Activated T-helper 17 cell treated with anti-CD3 and anti-CD28 coated beads, Interleukin-2, amount 50 U/mL, for 72 hours (primary cell): ENCODE data around the gene GALNTL6. TPM values are rescaled to one million over a fixed set of nuclear protein-coding genes. Genes with fewer than 3 reads are reported as not detected.

Source experiments
- ATAC-seq: fragments of 150-1000 bp; cut with Tn5 transposase; replicated peaks from 2 replicates; pipeline ENCODE4 v1.10.0; 2021; ENCODE audit warnings: mild to moderate bottlenecking, moderate library complexity
- H3K27ac Mint-ChIP-seq: one replicate; pipeline ENCODE4 v1.8.0; 2022; ENCODE audit warnings: mixed read lengths
- H3K27me3 Mint-ChIP-seq: one replicate; pipeline ENCODE4 v1.8.0; 2022; ENCODE audit warnings: mixed read lengths
- H3K36me3 Mint-ChIP-seq: one replicate; pipeline ENCODE4 v1.8.0; 2022; ENCODE audit warnings: low read depth, mild to moderate bottlenecking, mixed read lengths
- H3K4me1 Mint-ChIP-seq: one replicate; pipeline ENCODE4 v1.8.0; 2022; ENCODE audit warnings: mixed read lengths
- H3K4me3 Mint-ChIP-seq: one replicate; pipeline ENCODE4 v1.8.0; 2022; ENCODE audit warnings: mild to moderate bottlenecking, mixed read lengths
- H3K9me3 Mint-ChIP-seq: one replicate; pipeline ENCODE4 v1.8.0; 2022; ENCODE audit warnings: mixed read lengths
- total RNA-seq, 2 donors: library from RNA; stranded (reverse); gene quantifications; one replicate each; pipeline ENCODE4 v1.2.3, GENCODE V29; 2022

GALNTL6 gene
- total RNA-seq, 2 donors from 2014 or later = not detected

GRCh38 chr4:172142281-172142741 is 329.1 kb downstream of the GALNTL6 start:
- H3K27ac Mint-ChIP-seq = no peak overlapping the region
- H3K9me3 Mint-ChIP-seq = peaks cover 5% of the 10 kb centered on the region
- H3K27me3 Mint-ChIP-seq = no peaks in the 10 kb centered on the region
- H3K36me3 Mint-ChIP-seq = no peaks in the 10 kb centered on the region
- ATAC-seq = no peak
- H3K4me3 Mint-ChIP-seq = no peak overlapping the region
- H3K4me1 Mint-ChIP-seq = no peaks in the 10 kb centered on the region

DNA sequence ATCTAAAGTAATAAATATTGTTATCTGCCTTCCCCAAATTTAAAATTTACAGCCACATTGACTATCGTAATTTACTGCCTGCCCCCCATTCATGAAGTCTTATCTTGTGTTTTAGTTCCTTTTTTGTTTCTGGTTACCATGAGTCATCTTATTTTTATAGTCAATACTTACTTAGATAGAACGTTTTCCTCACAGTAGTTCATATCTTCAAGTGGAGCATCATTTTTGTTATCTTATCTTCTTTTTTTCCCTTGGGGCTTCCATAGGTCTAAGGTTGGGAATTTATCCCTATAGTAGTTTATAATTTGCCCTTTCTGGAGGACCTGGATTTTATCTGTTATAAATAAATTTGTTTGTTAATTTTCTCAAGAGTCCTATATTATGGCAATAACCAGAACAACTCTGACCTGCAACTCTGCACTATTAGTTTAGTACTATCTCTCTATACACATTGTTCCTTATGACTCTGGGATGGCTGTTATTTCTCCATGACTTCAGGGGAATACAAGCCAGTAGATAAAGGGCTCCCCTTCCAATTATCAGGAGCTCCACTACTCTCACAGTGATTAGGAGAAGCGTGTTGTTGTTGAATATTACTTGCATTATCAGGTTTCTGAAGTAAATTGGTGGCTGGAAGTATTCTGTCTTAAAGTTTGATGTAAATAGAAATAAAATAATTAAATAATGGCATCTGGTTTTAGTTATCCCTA is 330.6 kb downstream of the GALNTL6 start:
- H3K9me3 Mint-ChIP-seq = peaks cover 5% of the 10 kb centered on the region
- no peaks in the 10 kb centered on the region for H3K4me1 Mint-ChIP-seq
- no peak for ATAC-seq

GRCh38 chr4:172147687-172148086 is 334.5 kb downstream of the GALNTL6 start:
- H3K4me1 Mint-ChIP-seq = no peaks in the 10 kb centered on the region
- no peak overlapping the region for H3K4me3 Mint-ChIP-seq
- no peaks in the 10 kb centered on the region for H3K27me3 Mint-ChIP-seq
- no peaks in the 10 kb centered on the region for H3K36me3 Mint-ChIP-seq
- ATAC-seq = no peak
- H3K9me3 Mint-ChIP-seq = peaks cover 12% of the 10 kb centered on the region
- no peak overlapping the region for H3K27ac Mint-ChIP-seq

More for the DNA sequence above, 330.6 kb downstream of the GALNTL6 start:
- Mint-ChIP-seq H3K27ac (no peak overlapping the region), H3K27me3 (no peaks in the 10 kb centered on the region), H3K36me3 (no peaks in the 10 kb centered on the region), H3K4me3 (no peak overlapping the region)

- Mint-ChIP-seq H3K4me1 (no peaks in the 10 kb centered on the region), H3K27me3 (no peaks in the 10 kb centered on the region), H3K9me3 (peaks cover 7% of the 10 kb centered on the region), H3K36me3 (no peaks in the 10 kb centered on the region), H3K27ac (no peak overlapping the region), H3K4me3 (no peak overlapping the region)
- ATAC-seq = no peak
Observed at GRCh38 chr4:172149329-172149728, 336.1 kb downstream of the GALNTL6 start.

GRCh38 chr4:172152284-172152683 is 339.1 kb downstream of the GALNTL6 start:
- Mint-ChIP-seq H3K4me3 (no peak overlapping the region), H3K4me1 (no peaks in the 10 kb centered on the region), H3K27me3 (no peaks in the 10 kb centered on the region), H3K27ac (no peak overlapping the region), H3K9me3 (peaks cover 11% of the 10 kb centered on the region), H3K36me3 (no peaks in the 10 kb centered on the region)
- ATAC-seq = no peak

GRCh38 chr4:172153719-172154118 is 340.5 kb downstream of the GALNTL6 start:
- Mint-ChIP-seq H3K27me3 (no peaks in the 10 kb centered on the region), H3K4me3 (no peak overlapping the region), H3K36me3 (no peaks in the 10 kb centered on the region), H3K27ac (no peak overlapping the region), H3K9me3 (peaks cover 11% of the 10 kb centered on the region), H3K4me1 (no peaks in the 10 kb centered on the region)
- ATAC-seq = no peak

DNA sequence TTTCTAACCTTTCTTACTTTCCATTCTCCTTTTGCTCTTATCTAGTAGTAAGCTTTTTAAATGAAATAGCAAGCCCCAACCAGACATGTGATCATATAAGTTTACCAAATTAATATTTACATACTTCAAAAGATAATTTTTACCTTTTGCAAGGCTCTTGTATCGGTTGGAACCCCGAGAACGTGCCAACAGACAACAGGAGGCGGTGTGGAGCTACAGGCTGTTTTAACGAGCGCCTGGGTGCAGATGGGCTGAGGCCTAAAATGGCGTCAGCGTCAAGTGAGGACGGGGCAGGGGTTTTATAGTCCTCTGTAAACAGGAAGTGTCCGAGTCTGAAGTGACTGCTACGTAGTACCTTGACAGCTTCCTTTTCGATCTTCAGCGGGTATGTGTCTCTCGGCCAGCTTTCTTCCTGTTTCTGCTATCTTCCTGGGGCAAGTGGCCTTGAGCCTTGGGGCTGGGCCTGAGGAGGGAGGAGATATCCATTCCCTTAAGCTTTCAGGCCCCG is 342.7 kb downstream of the GALNTL6 start:
- H3K27ac Mint-ChIP-seq = no peak overlapping the region
- ATAC-seq = no peak
- no peak overlapping the region for H3K4me3 Mint-ChIP-seq
- H3K27me3 Mint-ChIP-seq = no peaks in the 10 kb centered on the region
- no peaks in the 10 kb centered on the region for H3K4me1 Mint-ChIP-seq
- no peaks in the 10 kb centered on the region for H3K36me3 Mint-ChIP-seq
- peaks cover 12% of the 10 kb centered on the region for H3K9me3 Mint-ChIP-seq

GRCh38 chr4:172157946-172158345 is 344.7 kb downstream of the GALNTL6 start:
- H3K27me3 Mint-ChIP-seq = no peaks in the 10 kb centered on the region
- no peak overlapping the region for H3K4me3 Mint-ChIP-seq
- H3K9me3 Mint-ChIP-seq = peaks cover 15% of the 10 kb centered on the region
- no peak overlapping the region for H3K27ac Mint-ChIP-seq
- no peaks in the 10 kb centered on the region for H3K36me3 Mint-ChIP-seq
- no peaks in the 10 kb centered on the region for H3K4me1 Mint-ChIP-seq
- no peak for ATAC-seq

DNA sequence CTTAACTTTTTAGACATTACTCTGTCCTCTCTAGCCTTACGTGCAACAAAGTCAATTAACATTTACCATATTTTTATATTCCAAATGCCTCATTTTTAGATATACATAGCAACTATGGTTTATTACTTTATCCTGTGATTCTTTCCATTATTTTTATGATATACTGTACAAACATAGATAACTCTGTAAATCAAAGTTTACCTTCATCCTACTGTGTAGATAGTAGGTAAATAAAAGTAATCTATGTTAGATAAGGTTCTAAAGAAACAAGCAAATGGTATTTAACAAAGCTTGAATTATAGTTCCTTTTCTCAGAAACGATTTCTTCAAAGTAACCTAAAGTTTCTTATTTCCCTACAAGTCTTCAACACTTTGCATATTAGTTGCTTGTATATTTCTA is 350.0 kb downstream of the GALNTL6 start:
- no peak overlapping the region for H3K4me3 Mint-ChIP-seq
- no peaks in the 10 kb centered on the region for H3K27me3 Mint-ChIP-seq
- H3K4me1 Mint-ChIP-seq = no peaks in the 10 kb centered on the region
- no peaks in the 10 kb centered on the region for H3K36me3 Mint-ChIP-seq
- ATAC-seq = no peak
- H3K27ac Mint-ChIP-seq = no peak overlapping the region
- peaks cover 13% of the 10 kb centered on the region for H3K9me3 Mint-ChIP-seq

DNA sequence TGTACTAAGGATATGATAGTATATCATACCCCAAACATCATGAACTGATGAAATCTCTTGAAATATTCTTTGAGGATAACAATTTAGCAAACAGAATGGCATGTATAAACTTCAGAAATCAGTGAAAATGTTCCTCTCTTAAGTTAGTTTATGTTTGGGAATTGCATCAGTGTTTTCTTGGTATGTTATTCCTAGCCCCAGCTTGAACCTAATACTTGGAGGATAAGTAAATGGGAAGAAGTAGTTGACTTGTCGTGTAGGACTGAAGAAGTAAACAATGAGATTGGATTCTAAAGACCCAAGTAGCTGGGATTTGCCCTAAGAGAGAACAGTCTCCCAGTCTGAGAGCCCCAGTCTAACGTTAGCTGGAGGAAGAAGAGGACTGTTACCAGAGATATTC is 355.7 kb downstream of the GALNTL6 start:
- Mint-ChIP-seq H3K4me3 (no peak overlapping the region), H3K27ac (no peak overlapping the region), H3K36me3 (no peaks in the 10 kb centered on the region), H3K9me3 (peaks cover 9% of the 10 kb centered on the region), H3K27me3 (no peaks in the 10 kb centered on the region), H3K4me1 (no peaks in the 10 kb centered on the region)
- ATAC-seq = no peak

DNA sequence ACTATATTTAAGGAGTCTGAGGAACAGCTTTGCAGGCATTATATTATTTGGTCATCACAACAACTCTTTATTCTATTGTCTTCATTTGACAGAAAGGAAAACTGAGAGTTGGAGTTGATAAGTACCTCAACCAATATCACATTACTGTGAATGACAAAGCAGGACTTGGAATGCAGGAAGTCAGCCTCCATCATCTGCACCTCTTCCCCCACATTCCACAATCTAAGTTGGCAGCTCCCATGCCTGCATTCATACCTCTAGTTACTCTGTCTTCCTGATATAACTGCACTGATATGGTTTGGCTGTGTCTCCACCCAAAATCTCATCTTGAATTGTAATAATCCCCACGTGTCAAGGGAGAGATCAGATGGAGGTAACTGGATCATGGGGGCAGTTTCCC is 356.7 kb downstream of the GALNTL6 start:
- Mint-ChIP-seq H3K4me1 (no peaks in the 10 kb centered on the region), H3K36me3 (no peaks in the 10 kb centered on the region)

GRCh38 chr4:172173206-172173605 is 360.0 kb downstream of the GALNTL6 start:
- Mint-ChIP-seq H3K27me3 (no peaks in the 10 kb centered on the region), H3K36me3 (no peaks in the 10 kb centered on the region), H3K27ac (no peak overlapping the region), H3K9me3 (peaks cover 8% of the 10 kb centered on the region), H3K4me1 (no peaks in the 10 kb centered on the region), H3K4me3 (no peak overlapping the region)
- ATAC-seq = no peak

More for the DNA sequence above, 356.7 kb downstream of the GALNTL6 start:
- peaks cover 9% of the 10 kb centered on the region for H3K9me3 Mint-ChIP-seq
- H3K27ac Mint-ChIP-seq = no peak overlapping the region
- H3K27me3 Mint-ChIP-seq = no peaks in the 10 kb centered on the region
- no peak overlapping the region for H3K4me3 Mint-ChIP-seq
- ATAC-seq = no peak

DNA sequence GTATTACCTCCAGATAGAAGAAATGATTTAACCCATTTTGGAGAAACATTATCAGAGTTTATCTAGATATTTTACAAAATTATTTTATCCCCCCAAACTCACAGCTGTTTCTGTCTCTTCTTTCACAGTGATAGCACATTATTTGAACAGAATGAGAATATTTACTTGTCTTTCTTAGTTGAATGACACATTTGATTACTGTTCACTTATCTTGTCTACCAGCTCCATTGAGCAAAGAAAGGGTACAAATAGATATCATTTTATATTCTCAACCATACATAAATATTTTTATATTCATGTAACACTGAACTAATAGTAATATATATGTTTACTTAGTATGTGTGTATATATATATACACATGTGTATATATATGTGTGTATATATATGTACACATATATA is 364.2 kb downstream of the GALNTL6 start:
- no peaks in the 10 kb centered on the region for H3K36me3 Mint-ChIP-seq
- no peak overlapping the region for H3K4me3 Mint-ChIP-seq
- H3K27ac Mint-ChIP-seq = no peak overlapping the region
- no peaks in the 10 kb centered on the region for H3K27me3 Mint-ChIP-seq
- peaks cover 4% of the 10 kb centered on the region for H3K9me3 Mint-ChIP-seq
- H3K4me1 Mint-ChIP-seq = no peaks in the 10 kb centered on the region
- ATAC-seq = no peak

- no peaks in the 10 kb centered on the region for H3K27me3 Mint-ChIP-seq
- H3K4me1 Mint-ChIP-seq = no peaks in the 10 kb centered on the region
- H3K36me3 Mint-ChIP-seq = no peaks in the 10 kb centered on the region
- H3K9me3 Mint-ChIP-seq = peaks cover 5% of the 10 kb centered on the region
- no peak for ATAC-seq
- H3K27ac Mint-ChIP-seq = no peak overlapping the region
- no peak overlapping the region for H3K4me3 Mint-ChIP-seq
Observed at GRCh38 chr4:172188248-172188988, 375.2 kb downstream of the GALNTL6 start.

- Mint-ChIP-seq H3K27me3 (no peaks in the 10 kb centered on the region), H3K4me3 (no peak overlapping the region), H3K36me3 (no peaks in the 10 kb centered on the region), H3K4me1 (no peaks in the 10 kb centered on the region), H3K27ac (no peak overlapping the region), H3K9me3 (peaks cover 10% of the 10 kb centered on the region)
- ATAC-seq = no peak
Observed at GRCh38 chr4:172202480-172203076, 389.4 kb downstream of the GALNTL6 start.
